HG03280 (cell line): ENCODE results near the gene SH3TC1.

Experiments
- ATAC-seq: cut with Tn5 transposase; IDR thresholded peaks from one replicate; pipeline ENCODE4 v1.9.1; 2021; ENCODE audit warnings: mild to moderate bottlenecking, moderate library complexity; ENCODE audit not compliant: unreplicated experiment

The SH3TC1 gene

GRCh38 chr4:8198906-8199593, at the start of gene SH3TC1:
Gene SH3TC1, plus strand, starts transcription at chr4:8199290. Its CDS starts 5,905 bp downstream, at chr4:8205195.
- peak; percentile 84 for ATAC-seq

GRCh38 chr4:8149664-8150063, 49.4 kb upstream of the SH3TC1 start:
- no peak for ATAC-seq

GRCh38 chr4:8150152-8151090, 48.7 kb upstream of the SH3TC1 start:
- ATAC-seq, result no peak

- no peak for ATAC-seq
Observed at GRCh38 chr4:8151165-8151650, 47.9 kb upstream of the SH3TC1 start.

- ATAC-seq, result no peak
Observed at GRCh38 chr4:8152090-8152864, 46.8 kb upstream of the SH3TC1 start.

- ATAC-seq, result no peak
Observed at GRCh38 chr4:8152865-8153257, 46.2 kb upstream of the SH3TC1 start.

GRCh38 chr4:8153441-8153840, 45.6 kb upstream of the SH3TC1 start:
- ATAC-seq, result no peak

GRCh38 chr4:8155048-8155447, 44.0 kb upstream of the SH3TC1 start:
- no peak for ATAC-seq

- ATAC-seq, result no peak
Observed at GRCh38 chr4:8155660-8156421, 43.2 kb upstream of the SH3TC1 start.

GRCh38 chr4:8156617-8157016, 42.5 kb upstream of the SH3TC1 start:
- no peak for ATAC-seq

- ATAC-seq, result no peak
Observed at GRCh38 chr4:8157496-8157895, 41.6 kb upstream of the SH3TC1 start.

- ATAC-seq, result no peak
Observed at GRCh38 chr4:8157944-8158709, 41.0 kb upstream of the SH3TC1 start.

GRCh38 chr4:8158710-8159536, 40.2 kb upstream of the SH3TC1 start, which contains the start of gene ABLIM2:
Gene ABLIM2, minus strand, starts transcription at chr4:8158813. Its CDS starts 124 bp downstream, at chr4:8158689.
- peak; percentile 98 for ATAC-seq

GRCh38 chr4:8159537-8160232, 39.4 kb upstream of the SH3TC1 start:
- no peak for ATAC-seq

GRCh38 chr4:8160233-8160560, 38.9 kb upstream of the SH3TC1 start:
- no peak for ATAC-seq

- no peak for ATAC-seq
Observed at GRCh38 chr4:8160572-8160971, 38.5 kb upstream of the SH3TC1 start.

GRCh38 chr4:8162625-8163024, 36.5 kb upstream of the SH3TC1 start:
- no peak for ATAC-seq

GRCh38 chr4:8163026-8163425, 36.1 kb upstream of the SH3TC1 start:
- ATAC-seq, result no peak
